Stimulated activated CD8-positive, alpha-beta memory T cell treated with anti-CD3 and anti-CD28 coated beads, Interleukin-7, amount 100 ng/mL, for 1 hour (primary cell): ENCODE results near the gene COQ8A.

Experiments used
- DNase-seq, 2 donors: peaks; one replicate each; pipeline ENCODE4 v3.0.0-alpha.2; 2020; ENCODE audit warnings: low read depth in 2 of 2

COQ8A gene

DNA sequence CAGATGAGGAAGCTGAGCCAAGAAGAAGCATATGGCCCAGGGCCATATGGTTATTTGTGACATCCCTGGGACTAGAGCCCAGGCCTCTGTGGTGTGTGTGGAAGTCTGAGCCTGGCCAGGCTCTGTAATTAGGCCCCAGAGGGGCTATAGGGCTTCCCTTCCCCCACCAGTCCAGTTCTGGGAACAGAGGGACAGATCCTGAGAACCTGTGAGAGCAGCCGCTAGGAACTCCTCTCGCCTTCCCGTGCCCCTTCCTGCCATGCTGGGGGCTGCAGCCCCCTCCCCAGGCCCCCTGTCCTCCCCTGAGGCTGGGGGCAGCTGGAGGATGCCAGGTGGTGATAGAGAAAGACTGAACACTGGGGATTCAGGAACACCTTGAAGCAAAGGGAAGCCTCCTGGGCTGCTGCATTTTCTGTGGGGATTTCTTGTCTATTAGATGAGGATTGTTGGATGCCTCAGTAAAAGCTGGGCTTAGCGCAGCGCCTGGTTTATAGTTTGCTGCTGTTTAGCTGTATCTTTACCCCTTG is 33.3 kb downstream of the COQ8A start:
- DNase-seq = no peak

DNA sequence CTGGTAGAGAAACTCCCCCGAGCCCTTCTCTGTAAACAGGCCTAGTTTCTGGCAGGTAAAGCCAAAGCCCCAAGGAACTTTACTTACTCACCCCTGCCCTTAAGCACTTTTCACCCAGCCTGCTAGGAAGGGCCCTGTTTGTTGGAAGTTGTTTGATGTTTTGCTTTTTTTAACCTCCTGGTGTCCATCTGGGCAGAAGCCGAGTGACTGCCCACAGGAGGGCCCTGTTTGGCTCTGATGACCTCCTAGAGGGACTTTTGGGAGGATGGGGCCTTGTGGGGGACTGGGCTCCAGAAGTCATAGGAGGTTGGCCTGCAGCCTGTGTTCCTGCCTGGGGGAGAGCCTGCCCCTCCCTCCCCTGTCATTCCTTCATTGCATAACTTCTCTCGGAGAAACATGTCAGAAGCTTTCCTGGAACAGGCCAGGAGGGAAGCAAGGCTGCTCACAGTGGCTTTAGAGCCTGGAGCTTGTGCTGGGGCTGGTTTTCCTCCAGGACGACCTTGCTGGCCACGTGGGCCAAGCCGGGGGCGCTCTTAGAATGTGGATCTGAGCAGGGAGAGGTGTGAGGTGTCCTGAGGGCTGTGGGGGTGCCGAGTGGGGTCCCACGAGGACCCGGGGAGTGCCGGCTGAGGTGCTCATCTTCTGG is 33.9 kb downstream of the COQ8A start:
- no peak for DNase-seq

DNA sequence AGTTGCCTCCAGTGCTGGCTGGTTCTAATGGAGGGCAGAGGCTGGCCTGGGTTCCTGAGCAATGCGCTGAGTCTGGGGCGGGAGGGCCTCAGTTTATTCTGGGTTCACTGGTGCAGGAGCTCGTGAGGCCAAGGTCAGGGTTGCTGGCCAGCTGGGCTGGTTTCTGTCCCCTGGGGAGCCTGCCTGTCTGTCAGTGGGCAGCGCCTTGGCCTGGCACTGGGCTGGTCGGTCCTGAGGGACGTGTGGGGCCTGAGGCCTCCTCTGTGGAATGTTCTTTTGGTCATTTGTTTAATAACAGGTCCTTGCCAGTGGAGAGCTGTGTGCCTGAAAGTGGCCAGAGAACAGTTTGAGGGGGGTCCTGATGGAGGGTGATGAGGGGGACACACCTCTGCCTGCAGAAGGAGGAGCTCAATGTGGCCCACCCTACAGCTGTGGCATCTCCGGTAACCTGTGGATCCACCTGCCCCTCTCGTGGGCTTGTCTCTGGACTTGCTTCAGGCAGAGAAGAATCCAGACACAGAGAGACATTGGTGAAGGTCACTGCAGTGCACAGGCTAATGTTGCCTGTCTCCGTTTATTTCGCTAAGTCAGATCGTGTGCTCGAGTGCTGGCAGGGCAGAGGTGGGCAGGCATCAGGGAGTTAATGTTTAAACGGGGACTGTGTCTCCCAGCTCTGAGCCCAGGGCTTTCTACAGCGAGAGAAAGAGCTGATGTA is 34.6 kb downstream of the COQ8A start:
- no peak for DNase-seq

DNA sequence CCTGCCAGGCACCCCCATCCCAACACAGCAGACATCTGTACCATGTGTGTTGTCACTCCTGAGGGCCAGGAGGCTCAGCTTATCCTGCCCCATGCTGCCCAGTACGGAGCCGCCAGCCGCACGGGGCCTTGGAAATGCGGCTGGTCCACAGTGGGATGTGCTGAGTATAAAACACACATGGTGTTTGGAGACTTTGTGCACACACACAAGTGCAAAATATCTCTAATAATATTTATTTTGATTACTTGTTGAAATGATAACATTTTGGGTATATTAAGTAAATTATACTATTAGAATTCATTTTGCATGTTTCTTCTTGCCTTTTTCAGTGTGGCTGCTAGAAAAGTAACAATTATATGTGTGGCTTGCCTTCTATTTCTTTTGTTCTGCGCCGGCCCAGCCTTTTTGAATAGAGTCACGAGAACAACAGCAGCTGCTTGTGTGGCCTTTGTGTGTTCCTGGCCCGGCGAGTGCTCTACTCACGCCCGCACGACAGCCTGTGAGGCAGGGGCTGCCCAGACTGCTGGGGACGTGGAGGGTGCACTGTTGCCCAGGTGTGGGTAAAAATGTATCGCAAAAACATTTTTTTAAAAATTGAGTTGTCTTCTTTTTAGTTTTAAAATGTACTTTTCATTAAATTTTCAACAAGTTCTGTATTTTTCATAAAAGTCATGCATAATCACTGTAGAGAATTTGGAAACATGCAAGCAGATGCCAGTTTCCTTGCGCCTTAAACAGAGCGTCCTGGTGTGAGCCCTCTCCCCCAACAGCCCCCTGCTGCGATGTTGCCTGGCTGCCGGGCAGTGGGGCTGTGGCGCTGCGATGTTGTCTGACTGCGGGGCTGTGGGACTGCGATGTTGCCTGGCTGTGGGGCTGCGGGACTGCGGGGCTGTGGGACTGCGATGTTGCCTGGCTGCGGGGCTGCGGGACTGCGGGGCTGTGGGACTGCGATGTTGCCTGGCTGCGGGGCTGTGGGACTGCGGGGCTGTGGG is 35.5 kb downstream of the COQ8A start:
- DNase-seq = no peak

DNA sequence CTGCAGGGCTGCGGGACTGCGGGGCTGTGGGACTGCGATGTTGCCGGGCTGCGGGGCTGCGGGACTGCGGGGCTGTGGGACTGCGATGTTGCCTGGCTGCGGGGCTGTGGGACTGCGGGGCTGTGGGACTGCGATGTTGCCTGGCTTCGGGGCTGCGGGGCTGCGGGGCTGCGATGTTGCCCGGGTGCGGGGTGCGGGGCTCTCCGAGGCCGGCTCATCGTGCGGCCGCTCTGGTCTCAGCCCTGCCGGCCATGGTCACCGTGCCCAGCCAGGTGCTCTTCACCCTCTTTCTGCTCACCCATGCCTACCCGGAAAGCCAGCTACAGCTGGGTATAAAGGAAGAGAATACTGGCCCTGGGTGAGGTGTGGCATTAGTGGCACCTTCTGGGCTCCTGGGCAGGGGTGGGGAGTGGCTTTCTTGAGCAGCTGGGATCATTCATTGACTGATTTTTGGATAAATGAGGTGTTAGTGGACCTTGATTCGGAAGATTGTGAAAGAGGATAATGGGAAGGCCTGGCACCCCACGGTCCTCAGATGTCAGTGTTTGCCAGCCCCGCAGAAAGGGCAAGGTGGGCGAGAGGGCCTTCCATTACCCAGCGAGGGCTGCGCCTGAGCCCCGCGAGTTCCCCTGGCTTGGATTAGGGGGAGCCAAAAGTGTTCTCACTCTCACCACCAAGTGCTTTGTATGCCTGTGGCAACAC is 36.3 kb downstream of the COQ8A start:
- no peak for DNase-seq

- DNase-seq = no peak
These were observed 37.0 kb downstream of the COQ8A start for GRCh38 chr1:226976978-226977642.

- DNase-seq = no peak
These were observed 37.7 kb downstream of the COQ8A start for GRCh38 chr1:226977643-226978431.

DNA sequence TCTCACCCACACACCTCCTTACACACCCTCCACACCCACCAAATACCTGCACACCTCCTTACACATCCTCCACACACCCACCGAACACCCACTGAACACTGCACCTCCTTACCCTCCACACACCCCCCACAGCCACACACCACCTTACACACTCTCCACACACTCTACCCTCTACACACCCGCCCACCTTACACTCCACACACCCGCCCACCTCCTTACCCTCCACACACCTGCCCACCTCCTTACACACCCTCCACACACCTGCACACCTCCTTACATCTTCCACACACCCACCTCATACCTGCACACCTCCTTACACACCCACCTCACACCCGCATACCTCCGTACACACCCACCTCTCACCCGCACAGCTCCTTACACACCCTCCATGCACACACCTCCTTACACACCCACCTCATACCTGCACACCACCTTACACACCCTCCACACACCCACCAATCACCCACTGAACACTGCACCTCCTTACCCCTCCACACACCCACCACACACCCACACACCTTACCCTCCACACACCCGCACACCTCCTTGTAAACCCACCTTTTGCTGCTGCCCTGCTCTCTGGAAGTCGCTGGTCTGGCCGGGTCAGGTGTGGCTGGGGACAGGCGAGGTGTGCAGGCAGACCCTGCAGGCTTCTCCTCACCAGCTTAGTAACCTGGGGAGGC is 38.5 kb downstream of the COQ8A start:
- no peak for DNase-seq

DNA sequence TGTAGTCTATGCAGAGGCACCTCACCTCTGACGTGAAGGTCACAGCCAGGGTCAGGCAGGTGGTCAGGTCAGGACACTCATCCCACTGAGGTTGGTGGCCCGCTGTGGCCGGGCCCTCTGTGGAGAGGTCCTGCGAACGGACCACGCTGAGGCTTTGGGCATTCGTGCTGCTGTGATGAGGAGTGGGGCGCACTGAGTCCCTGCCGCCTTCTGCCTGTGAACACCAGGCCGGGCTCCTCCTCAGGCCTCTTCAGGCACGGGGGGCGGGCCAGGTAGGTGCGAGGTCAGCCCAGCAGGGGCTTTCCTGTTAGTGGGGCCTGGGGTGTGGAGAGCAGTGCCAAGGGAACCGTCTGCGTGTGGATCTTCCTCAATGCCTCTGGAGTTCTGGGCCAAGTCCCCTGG is 39.0 kb downstream of the COQ8A start:
- DNase-seq = no peak

DNA sequence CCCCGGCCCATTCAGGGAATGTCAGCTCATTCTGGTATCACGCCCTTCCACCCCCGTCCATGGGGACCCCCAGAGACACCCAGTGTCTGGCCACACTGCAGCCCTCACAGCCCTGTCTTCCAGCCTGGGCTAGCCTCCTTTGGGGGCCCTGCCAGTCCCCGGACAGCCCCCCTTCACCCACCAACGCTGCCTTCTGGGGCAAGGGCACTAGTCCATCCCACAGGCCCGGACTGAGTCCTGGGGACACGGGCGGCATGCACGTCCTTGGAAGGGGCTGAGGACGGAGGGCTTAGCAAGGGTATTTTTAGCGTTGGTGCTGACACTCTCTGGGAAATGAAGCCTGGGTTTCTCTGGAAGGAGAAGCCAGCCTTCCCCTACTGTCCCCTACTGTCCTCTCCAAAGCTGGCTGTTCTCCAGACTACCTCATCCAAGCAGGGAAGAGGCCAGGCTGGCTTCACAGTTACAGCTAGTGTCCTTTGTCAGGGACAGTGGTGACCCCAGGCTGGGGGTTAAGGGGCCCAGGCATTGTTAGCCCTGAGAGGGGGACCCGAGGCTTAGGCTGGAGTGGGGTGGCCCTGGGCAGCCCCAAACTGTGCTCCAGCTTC is 39.5 kb downstream of the COQ8A start:
- DNase-seq = no peak

DNA sequence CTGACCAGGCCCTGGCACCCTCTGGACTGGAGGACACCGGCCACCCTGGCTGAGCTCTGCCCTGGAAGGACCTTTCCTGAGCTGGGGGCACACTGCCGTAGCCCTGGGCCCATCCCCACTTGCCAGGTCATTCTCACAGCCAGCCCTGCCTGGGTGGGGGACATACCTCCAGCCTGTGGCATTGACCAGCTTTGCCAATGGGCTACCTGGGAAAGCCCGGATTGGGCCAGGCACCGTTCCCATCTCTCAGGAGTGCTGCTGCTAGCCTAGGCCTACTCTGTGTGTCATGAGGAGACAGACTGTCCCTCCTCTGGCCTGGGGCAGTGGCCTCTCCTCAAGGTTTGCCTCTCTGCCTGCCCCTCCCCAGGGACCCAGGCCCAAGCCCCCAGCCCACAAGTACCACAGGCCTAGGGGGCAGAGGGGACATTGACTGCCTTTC is 40.0 kb downstream of the COQ8A start:
- DNase-seq = no peak

DNA sequence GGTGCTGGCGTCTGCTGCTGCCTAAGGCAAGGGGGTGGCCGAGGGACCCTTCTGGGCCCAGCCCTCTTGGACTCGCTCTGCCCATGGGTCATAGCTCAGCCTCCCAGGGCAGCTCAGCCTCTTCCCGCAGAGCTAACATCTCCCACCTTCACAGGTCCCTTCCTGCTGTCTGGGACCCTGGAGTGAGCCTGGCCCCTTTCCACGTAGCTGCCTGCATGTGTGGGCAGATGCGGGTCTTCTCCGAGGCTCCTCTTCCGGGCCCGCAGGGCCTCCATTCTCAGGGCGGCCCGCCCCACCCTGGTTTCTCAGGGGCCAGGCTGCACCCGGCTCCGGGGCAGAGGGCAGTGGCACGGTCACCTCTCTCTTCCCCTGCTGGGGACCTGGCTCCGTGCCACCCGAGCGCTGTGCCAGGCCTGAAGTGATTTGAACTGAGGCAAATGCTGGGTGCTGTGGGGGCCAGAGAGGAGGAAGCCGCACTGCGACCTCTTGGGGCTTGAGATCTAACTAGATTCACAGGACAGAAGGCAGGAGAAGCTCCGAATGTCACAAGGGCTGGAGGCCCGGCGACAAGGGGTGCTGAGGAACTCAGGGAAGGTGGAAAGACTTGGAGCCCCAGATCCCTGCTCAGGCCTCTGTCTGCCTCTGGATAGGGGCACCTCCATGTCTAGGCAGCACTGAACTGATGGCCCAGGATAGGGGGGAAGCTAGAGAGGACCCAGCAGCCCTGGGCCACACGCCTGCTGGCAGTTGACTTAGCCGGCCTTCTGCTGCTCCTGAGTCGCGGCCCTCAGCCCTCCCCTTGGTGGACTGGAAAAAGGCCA is 40.7 kb downstream of the COQ8A start:
- no peak for DNase-seq

- DNase-seq = no peak
These were observed 41.3 kb downstream of the COQ8A start for GRCh38 chr1:226981386-226981817.

DNA sequence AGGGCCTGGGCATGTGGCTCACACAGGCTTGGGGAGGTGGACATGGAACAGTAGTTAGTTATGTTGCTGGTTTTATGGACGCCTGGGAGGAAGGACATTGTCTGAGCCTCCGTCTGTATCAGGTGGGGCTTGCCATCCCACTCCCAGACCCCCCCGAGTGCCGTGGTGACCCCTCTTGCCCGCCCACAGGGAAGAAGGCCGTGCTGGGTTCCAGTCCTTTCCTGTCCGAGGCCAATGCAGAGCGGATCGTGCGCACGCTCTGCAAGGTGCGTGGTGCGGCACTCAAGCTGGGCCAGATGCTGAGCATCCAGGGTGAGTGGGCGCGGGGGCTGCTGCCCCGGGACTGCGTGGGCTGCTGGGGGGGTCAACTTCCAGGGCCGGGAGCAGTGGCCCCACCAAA is 41.7 kb downstream of the COQ8A start:
- DNase-seq = no peak

DNA sequence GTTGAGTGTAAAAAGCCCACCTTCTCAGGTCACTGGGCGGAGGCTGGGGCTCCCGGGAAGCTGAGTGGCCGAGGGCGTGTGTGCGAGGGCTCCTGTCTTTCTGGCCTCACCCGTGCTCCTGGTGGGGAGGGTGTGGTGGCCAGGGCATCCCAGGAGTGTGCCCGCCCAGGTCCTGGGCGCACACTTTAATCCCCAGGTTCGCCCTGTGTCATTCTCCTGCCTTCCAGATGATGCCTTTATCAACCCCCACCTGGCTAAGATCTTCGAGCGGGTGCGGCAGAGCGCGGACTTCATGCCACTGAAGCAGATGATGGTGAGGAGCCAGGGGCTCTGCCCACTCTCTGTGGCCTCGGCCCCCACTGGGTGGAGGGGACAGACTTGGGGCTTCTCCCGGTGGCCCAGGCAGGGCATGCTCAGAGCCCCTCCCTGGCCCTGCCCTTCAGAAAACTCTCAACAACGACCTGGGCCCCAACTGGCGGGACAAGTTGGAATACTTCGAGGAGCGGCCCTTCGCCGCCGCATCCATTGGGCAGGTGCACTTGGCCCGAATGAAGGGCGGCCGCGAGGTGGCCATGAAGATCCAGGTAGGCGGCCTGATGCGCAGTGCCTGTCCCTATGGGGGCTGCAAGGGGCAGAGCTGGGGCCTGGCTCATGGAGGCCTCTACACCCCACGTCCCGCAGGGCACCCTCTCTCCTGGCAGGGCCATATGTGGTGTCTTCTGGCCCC is 42.5 kb downstream of the COQ8A start:
- DNase-seq = no peak

GRCh38 chr1:226983247-226983991 is 43.3 kb downstream of the COQ8A start:
- no peak for DNase-seq

DNA sequence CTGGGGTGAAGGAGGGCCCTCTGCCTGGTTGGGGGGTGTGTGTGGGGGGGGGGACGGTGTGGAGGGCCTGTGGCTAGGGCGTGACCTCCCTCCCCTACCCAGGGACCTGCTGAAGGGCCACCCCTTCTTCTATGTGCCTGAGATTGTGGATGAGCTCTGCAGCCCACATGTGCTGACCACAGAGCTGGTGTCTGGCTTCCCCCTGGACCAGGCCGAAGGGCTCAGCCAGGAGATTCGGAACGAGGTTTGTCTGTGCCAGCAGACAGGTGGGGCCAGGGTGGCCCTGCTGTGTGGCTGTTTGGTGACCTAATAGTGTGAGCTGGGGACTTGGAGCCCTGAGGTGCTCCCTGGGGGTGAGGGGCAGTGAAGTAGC is 43.9 kb downstream of the COQ8A start:
- DNase-seq = no peak
